HepG2 (cell line): ENCODE results near the gene AAMP. TPM values are rescaled to one million over a fixed set of nuclear protein-coding genes. Genes with fewer than 3 reads are reported as not detected.

ENCODE experiments used
- ATAC-seq: fragments of 200-7000 bp; cut with Tn5 transposase; 3 replicates; pipeline ENCODE4 v1.9.1; 2020; ENCODE audit warnings: mild to moderate bottlenecking, moderate library complexity
- BruUV-seq: library from RNA; stranded (reverse); fragments of 400-500 nt; replicated peaks from 2 replicates; lab custom pipeline; 2021; lab: Mats Ljungman, UMichigan
- CTCF ChIA-PET: fragments of 300-600 bp; formaldehyde crosslinking; extraction: SDS; loops from one replicate; lab custom pipeline; 2021; ENCODE audit warnings: low total read pairs, inconsistent platforms, low intra/inter-chr PET ratio; lab: Yijun Ruan, JAX
- POLR2A ChIA-PET: fragments of 350-600 bp; sonication (Branson Sonifier 250); formaldehyde crosslinking; loops from one replicate; lab custom pipeline; 2020; ENCODE audit warnings: antibody characterized with exemption, inconsistent platforms; lab: Yijun Ruan, JAX
- DNase-seq: peaks from one replicate; pipeline ENCODE4 v3.0.0-alpha.2; 2015; ENCODE audit warnings: low spot score
- FAIRE-seq: peaks from 3 replicates; lab custom pipeline; 2011; peaks lifted over from hg19 to GRCh38; lab: Jason Lieb, UNC
- H2AFZ ChIP-seq: one replicate; pipeline ENCODE4 v1.6.1; 2011; ENCODE audit warnings: low read length, inconsistent platforms
- H3K27ac ChIP-seq: fragments of 300-600 bp; 3 replicates; pipeline ENCODE4 v1.8.0; 2011; ENCODE audit warnings: mixed run types, mild to moderate bottlenecking, mixed read lengths, low read length, inconsistent platforms; ENCODE audit not compliant: insufficient read depth; ENCODE audit errors: extremely low read length
- H3K27me3 ChIP-seq, 2 experiments: fragments of 200-600 bp in 1 of 2; 2 replicates in 1 of 2; 3 replicates in 1 of 2; pipeline versions ENCODE4 v1.6.0 to v1.8.0; 2011; ENCODE audit warnings: low read length in 2 of 2, mild to moderate bottlenecking in 2 of 2, moderate library complexity in 2 of 2, inconsistent platforms in 1 of 2; ENCODE audit not compliant: insufficient read depth in 2 of 2, control insufficient read depth in 1 of 2
- H3K36me3 ChIP-seq, 2 experiments: fragments of 200-600 bp in 1 of 2; replicated peaks in 1 of 2; 2 replicates in 1 of 2; 3 replicates in 1 of 2; pipeline versions ENCODE4 v1.5.1 to v1.8.0; 2011; ENCODE audit warnings: low read length in 2 of 2, inconsistent platforms in 1 of 2; ENCODE audit not compliant: insufficient read depth in 2 of 2, control insufficient read depth in 1 of 2
- H3K4me1 ChIP-seq: 2 replicates; pipeline ENCODE4 v1.5.1; 2012; ENCODE audit warnings: low read length, inconsistent platforms; ENCODE audit not compliant: insufficient read depth
- H3K4me2 ChIP-seq: 2 replicates; pipeline ENCODE4 v1.6.0; 2011; ENCODE audit warnings: low read depth, low read length, inconsistent platforms
- H3K4me3 ChIP-seq, 3 experiments: fragments of 200-600 bp in 1 of 3; sonication (generic), shearing (Covaris generic) in 1 of 3; replicated peaks in 1 of 3; 2 replicates each; pipeline ENCODE4 v1.5.1; 2011 to 2016; ENCODE audit warnings: low read length in 3 of 3, inconsistent platforms in 2 of 3, low read depth in 2 of 3, mild to moderate bottlenecking in 2 of 3, control low read depth in 1 of 3, mixed read lengths in 1 of 3; ENCODE audit not compliant: insufficient read depth in 1 of 3
- H3K79me2 ChIP-seq: one replicate; pipeline ENCODE4 v1.6.1; 2011; ENCODE audit warnings: low read length, inconsistent platforms; ENCODE audit not compliant: insufficient read depth
- H3K9ac ChIP-seq: 2 replicates; pipeline ENCODE4 v1.6.0; 2011; ENCODE audit warnings: mild to moderate bottlenecking, low read depth, low read length, inconsistent platforms; ENCODE audit not compliant: insufficient read depth
- H3K9me3 ChIP-seq: 2 replicates; pipeline ENCODE4 v1.5.1; 2012; ENCODE audit warnings: mild to moderate bottlenecking, low read length
- H4K20me1 ChIP-seq: 2 replicates; pipeline ENCODE4 v1.6.0; 2011; ENCODE audit warnings: inconsistent platforms, mild to moderate bottlenecking, low read length, moderate library complexity; ENCODE audit not compliant: insufficient read depth
- CBX5 ChIP-seq: sonication (generic); formaldehyde crosslinking; IDR thresholded peaks from 2 replicates; pipeline ENCODE4 v1.4.0; 2020; ENCODE audit warnings: missing genetic modification reagents, borderline replicate concordance
- CTCF ChIP-seq: sonication (generic); formaldehyde crosslinking; IDR thresholded peaks from 2 replicates; pipeline ENCODE4 v1.5.0; 2020; ENCODE audit warnings: mild to moderate bottlenecking, missing genetic modification reagents, moderate library complexity
- HNF1B ChIP-seq: sonication (generic); formaldehyde crosslinking; IDR thresholded peaks from 2 replicates; pipeline ENCODE4 v1.5.1; 2020; ENCODE audit warnings: mild to moderate bottlenecking, moderate library complexity, missing genetic modification reagents
- NR2F1 ChIP-seq, 2 experiments: fragments of 450-650 bp in 1 of 2; formaldehyde crosslinking in 1 of 2; IDR thresholded peaks; 2 replicates each; pipeline versions ENCODE4 v1.5.0 to v1.6.1; 2016 to 2020; ENCODE audit warnings: mild to moderate bottlenecking in 1 of 2, missing compliant biosample characterization in 1 of 2, missing genetic modification reagents in 1 of 2, moderate library complexity in 1 of 2
- SAP130 ChIP-seq: IDR thresholded peaks from 2 replicates; pipeline ENCODE4 v1.6.1; 2016; ENCODE audit warnings: low read depth
- SOX13 ChIP-seq, 3 experiments: fragments of 450-650 bp in 1 of 3; sonication (generic) in 1 of 3; formaldehyde crosslinking in 1 of 3; IDR thresholded peaks in 2 of 3; conservative IDR thresholded peaks in 1 of 3; 2 replicates each; pipeline versions ENCODE4 v1.5.0 to v1.6.1; 2016 to 2020; ENCODE audit warnings: antibody characterized with exemption in 1 of 3, mild to moderate bottlenecking in 1 of 3, missing compliant biosample characterization in 1 of 3, missing genetic modification reagents in 1 of 3, moderate library complexity in 1 of 3
- WGBS: methylation state at CpG from one replicate; pipeline ENCODE4 v1.1.6; 2017; ENCODE audit warnings: low lambda C conversion rate; 5-methylcytosine and 5-hydroxymethylcytosine counted together
- in situ Hi-C: cut with HindIII; loops from 2 replicates; pipeline ENCODE4 v1.10.0; 2017; ENCODE audit warnings: low pct_unique_long_range_greater_than_20kb; ENCODE audit not compliant: extremely low pct_ligation_motif_present
- intact Hi-C: fragments of 100-400 bp; cut with micrococcal nuclease; formaldehyde crosslinking; loops from one replicate; pipeline ENCODE4 v1.10.0; 2022; ENCODE audit not compliant: unreplicated experiment
- polyA plus RNA-seq, 8 experiments: library from polyadenylated mRNA; depleted of rRNA in 3 of 8; stranded (reverse) in 7 of 8; unstranded in 1 of 8; fragments of >200 nt; fragmentation: Illumina TruSeq in 4 of 8; extraction: Trizol in 4 of 8; gene quantifications; 2 replicates each; pipeline versions ENCODE4 v1.2.1 to v1.2.3, GENCODE V29; 2011 to 2016; ENCODE audit warnings: low read depth in 4 of 8, missing spikeins in 1 of 8, mixed read lengths in 1 of 8; ENCODE audit not compliant: insufficient read depth in 1 of 8
- total RNA-seq, 5 experiments: library from RNA; depleted of rRNA; stranded (reverse); fragments of >200 nt; fragmentation: Illumina TruSeq; extraction: Trizol; gene quantifications; 2 replicates each; pipeline ENCODE4 v1.2.3, GENCODE V29; 2016; ENCODE audit warnings: low read depth in 1 of 5
- TF ChIP-seq, protein P1 (sequence below): sonication (generic); formaldehyde crosslinking; IDR thresholded peaks from 2 replicates; pipeline ENCODE4 v1.4.0; 2020; ENCODE audit warnings: missing genetic modification reagents

Gene AAMP
- total and polyA plus RNA-seq, 2 of the 13 experiments (the other 11 are each of a cell fraction or from before 2014, with no cell fraction given), result 110 to 186 TPM

- DNase-seq, result no peak
- POLR2A ChIA-PET, result interaction anchor here (2.3 to 2.4 kb wide), 2 partner anchors 14 to 15 kb away, joined by 8 to 9 read pairs; no protein-coding TSS in a partner anchor
- H3K4me3 ChIP-seq, result no peak overlapping the region
- CTCF ChIA-PET, result no interaction called here
- H3K27ac ChIP-seq, result no peak overlapping the region
- no peak for FAIRE-seq
- TF ChIP-seq CBX5 (CRISPR knock-in tag) (no peak), NR2F1 (CRISPR knock-in tag; IDR thresholded peaks at IDR 0.05) (no peak), SAP130 (CRISPR knock-in tag) (peak; percentile 20; the same call in 1 of the 2 replicates), HNF1B (CRISPR knock-in tag) (peak; percentile 27; the same call in 1 of the 2 replicates), CTCF (CRISPR knock-in tag) (peak; percentile 27; the same call in 1 of the 2 replicates), SOX13 (IDR thresholded peaks at IDR 0.05) (no peak), SOX13 (CRISPR knock-in tag; conservative IDR thresholded peaks at IDR 0.05 in 1 of 2, IDR thresholded peaks at IDR 0.05 in 1 of 2) (peak in 1 of 2 experiments; percentile 34; a peak in 2 of 4 replicates)
- TF ChIP-seq, protein P1, sequence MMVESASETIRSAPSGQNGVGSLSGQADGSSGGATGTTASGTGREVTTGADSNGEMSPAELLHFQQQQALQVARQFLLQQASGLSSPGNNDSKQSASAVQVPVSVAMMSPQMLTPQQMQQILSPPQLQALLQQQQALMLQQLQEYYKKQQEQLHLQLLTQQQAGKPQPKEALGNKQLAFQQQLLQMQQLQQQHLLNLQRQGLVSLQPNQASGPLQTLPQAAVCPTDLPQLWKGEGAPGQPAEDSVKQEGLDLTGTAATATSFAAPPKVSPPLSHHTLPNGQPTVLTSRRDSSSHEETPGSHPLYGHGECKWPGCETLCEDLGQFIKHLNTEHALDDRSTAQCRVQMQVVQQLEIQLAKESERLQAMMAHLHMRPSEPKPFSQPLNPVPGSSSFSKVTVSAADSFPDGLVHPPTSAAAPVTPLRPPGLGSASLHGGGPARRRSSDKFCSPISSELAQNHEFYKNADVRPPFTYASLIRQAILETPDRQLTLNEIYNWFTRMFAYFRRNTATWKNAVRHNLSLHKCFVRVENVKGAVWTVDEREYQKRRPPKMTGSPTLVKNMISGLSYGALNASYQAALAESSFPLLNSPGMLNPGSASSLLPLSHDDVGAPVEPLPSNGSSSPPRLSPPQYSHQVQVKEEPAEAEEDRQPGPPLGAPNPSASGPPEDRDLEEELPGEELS (CRISPR knock-in tag), result 0 out of 2 replicates have a peak, but pooled peaks have one; percentile 17
- TF ChIP-seq, all 625 proteins: peak for 5
- no peaks in the 10 kb centered on the region for H4K20me1 ChIP-seq
- no peaks in the 10 kb centered on the region for H3K9me3 ChIP-seq
- H3K36me3 ChIP-seq, result no peaks in the 10 kb centered on the region
- intact Hi-C loops, result no loop called here
- H3K4me1 ChIP-seq, result peaks cover 67% of the 10 kb centered on the region
- no peak overlapping the region for H2AFZ ChIP-seq
- in situ Hi-C loops, result no loop called here
- ATAC-seq, result no peak
- peak overlapping the region; percentile 29; the same call in 1 of the 2 replicates for H3K4me2 ChIP-seq
- no peaks in the 10 kb centered on the region for H3K79me2 ChIP-seq
- H3K27me3 ChIP-seq, result 0 out of 5 replicates have a peak, but pooled peaks cover 0 to 3% of the 10 kb centered on the region in 2 experiments
- BruUV-seq, result no TSS peak
- WGBS, result 42% methylated on average over 6 of the region's 6 CpGs
- no peak overlapping the region for H3K9ac ChIP-seq
These were observed 37.6 kb upstream of the AAMP start for GRCh38 chr2:218307415-218308090.
